Measurements from ENCODE around the gene GRHPR. TPM values are rescaled to one million over a fixed set of nuclear protein-coding genes. Genes with fewer than 3 reads are reported as not detected.
A peak's percentile ranks its signal among the peaks of the same experiment; 100 is the strongest.

GRHPR gene
- polyA plus RNA-seq (2012; rRNA removed), result 206 and 232 TPM in 2 replicates
- 107 and 153 TPM in 2 replicates for polyA plus RNA-seq (2012; cell fraction: cytosol; rRNA removed)
- 193 and 213 TPM in 2 replicates for polyA plus RNA-seq (2012; cell fraction: nucleus; rRNA removed)

DNA sequence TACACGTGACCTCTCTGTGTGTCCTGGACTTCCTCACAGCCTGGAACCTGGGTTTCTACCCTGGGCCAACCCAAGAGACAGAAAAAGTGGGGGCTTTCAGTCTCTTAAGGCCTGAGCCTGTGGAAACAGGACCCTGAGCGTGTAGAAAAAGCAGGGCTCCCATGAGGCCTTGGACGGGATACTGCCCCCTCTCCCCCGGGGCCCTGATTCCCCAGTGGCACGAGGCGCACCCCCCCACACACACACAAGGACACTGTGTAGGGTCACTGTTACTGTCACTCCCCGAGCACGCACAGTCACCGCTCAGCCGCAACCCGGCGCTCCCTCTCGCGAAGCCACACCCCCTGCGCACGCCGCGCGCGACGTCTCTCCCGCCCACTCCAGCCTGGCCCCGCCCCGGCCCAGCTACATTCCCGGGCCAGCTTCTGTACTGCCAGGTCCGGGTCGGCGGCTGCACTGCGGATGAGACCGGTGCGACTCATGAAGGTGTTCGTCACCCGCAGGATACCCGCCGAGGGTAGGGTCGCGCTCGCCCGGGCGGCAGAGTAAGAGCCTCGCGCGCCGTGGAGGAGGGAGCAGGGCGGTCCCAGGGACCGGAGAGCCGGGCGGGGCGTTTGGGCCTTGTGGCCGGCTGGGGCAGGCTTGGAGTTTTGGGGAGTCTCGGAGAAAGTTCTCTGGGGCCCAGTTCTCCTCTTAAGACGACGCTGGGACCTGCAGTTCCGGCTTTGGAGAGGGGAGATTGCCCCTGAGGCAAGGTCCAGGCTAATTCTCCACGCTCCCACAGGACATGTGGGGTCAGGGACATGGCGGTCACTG lies at the start of gene GRHPR:
TSS of gene GRHPR (plus strand) at position 408 of the 816 bp plus-strand sequence. CDS start at position 463, 55 bp downstream.
- H3K9me3 ChIP-seq, result no peaks in the 10 kb centered on the region
- peak within 1 kb of the TSS; percentile 64 to 76 for H3K27ac ChIP-seq (ENCODE audit: low read depth in 2 of 2, low read length in 1 of 2)
- CTCF ChIA-PET, result interaction anchor here (2.6 kb wide), 1 partner anchor 10 kb away, joined by 7 read pairs; no protein-coding TSS in a partner anchor
- peaks cover 35% of the 10 kb centered on the region for H3K79me2 ChIP-seq (ENCODE audit: insufficient read depth)
- H3K36me3 ChIP-seq (replicated peaks in 1 of 2; ENCODE audit: control insufficient read depth in 1 of 2, insufficient read depth in 2 of 2, low read length in 1 of 2), result peaks cover 13 to 15% of the 10 kb centered on the region in 2 experiments
- H3K4me1 ChIP-seq (ENCODE audit: control insufficient read depth in 1 of 2, insufficient read depth in 2 of 2, low read depth in 1 of 2, low read length in 1 of 2), result peaks cover 13 to 19% of the 10 kb centered on the region in 2 experiments; a peak in 2 of 4 replicates
- peak within 1 kb of the TSS; percentile 99 for H3K4me2 ChIP-seq
- under 1% methylated on average over 24 of the region's 56 CpGs for WGBS (ENCODE audit: low lambda C conversion rate)
- H3K27me3 ChIP-seq (ENCODE audit: insufficient read depth), result no peaks in the 10 kb centered on the region
- no peaks in the 10 kb centered on the region for H3F3A ChIP-seq (replicated peaks; ENCODE audit: insufficient read depth)
- TF ChIP-seq ELF1 (IDR thresholded peaks at IDR 0.05), result 0 out of 2 replicates have a peak, but pooled peaks have one; percentile 32
- 0 out of 2 replicates have a peak, but pooled peaks have one; percentile 25 for TF ChIP-seq USF1 (IDR thresholded peaks at IDR 0.05; ENCODE audit: borderline replicate concordance, low read depth)
- peak; percentile 66; the same call in 1 of the 2 replicates for TF ChIP-seq MAX (IDR thresholded peaks at IDR 0.05; ENCODE audit: low read depth)
- peak; percentile 74 for TF ChIP-seq TAF1 (IDR thresholded peaks at IDR 0.05; ENCODE audit: borderline replicate concordance, low read depth, low read length)
- peak; percentile 76 for TF ChIP-seq NRF1 (IDR thresholded peaks at IDR 0.05; ENCODE audit: low read depth, low read length)
- no peak for TF ChIP-seq EZH2phosphoT487 (IDR thresholded peaks at IDR 0.05; ENCODE audit: borderline replicate concordance, low read depth)
- TF ChIP-seq CHD2 (IDR thresholded peaks at IDR 0.05; ENCODE audit: low read length, partially characterized antibody), result peak; percentile 8
- TF ChIP-seq MEF2A (IDR thresholded peaks at IDR 0.05; ENCODE audit: borderline replicate concordance, low read depth), result no peak
- peak; percentile 95 for DNase-seq
- H3K4me3 ChIP-seq (ENCODE audit: low read depth in 2 of 2, low read length in 1 of 2), result peak within 1 kb of the TSS; percentile 61 to 90
- no peaks in the 10 kb centered on the region for H3K9me2 ChIP-seq
- POLR2A ChIA-PET, result interaction anchor here (1.0 to 1.1 kb wide), 2 partner anchors 11 to 41 kb away, joined by 3 to 4 read pairs; no protein-coding TSS in a partner anchor
- peak within 1 kb of the TSS; percentile 90 for H3K9ac ChIP-seq
- H2AFZ ChIP-seq (ENCODE audit: low read depth), result peak within 1 kb of the TSS; percentile 89; the same call in 1 of the 2 replicates
- H4K20me1 ChIP-seq (ENCODE audit: insufficient read depth), result peaks cover 16% of the 10 kb centered on the region

GRCh38 chr9:37372839-37373238 lies 49.7 kb upstream of the GRHPR start:
- Histone ChIP-seq H3K79me2 (ENCODE audit: insufficient read depth) (no peaks in the 10 kb centered on the region), H3K4me2 (no peak overlapping the region), H3K27me3 (ENCODE audit: insufficient read depth) (no peaks in the 10 kb centered on the region), H3F3A (replicated peaks; ENCODE audit: insufficient read depth) (no peaks in the 10 kb centered on the region), H3K9ac (no peak overlapping the region), H4K20me1 (ENCODE audit: insufficient read depth) (no peaks in the 10 kb centered on the region), H3K9me2 (no peaks in the 10 kb centered on the region), H3K4me3 (ENCODE audit: low read depth in 2 of 2, low read length in 1 of 2) (no peak overlapping the region), H3K27ac (ENCODE audit: low read depth in 2 of 2, low read length in 1 of 2) (no peak overlapping the region), H2AFZ (ENCODE audit: low read depth) (no peak overlapping the region), H3K36me3 (replicated peaks in 1 of 2; ENCODE audit: control insufficient read depth in 1 of 2, insufficient read depth in 2 of 2, low read length in 1 of 2) (no peaks in the 10 kb centered on the region), H3K4me1 (ENCODE audit: control insufficient read depth in 1 of 2, insufficient read depth in 2 of 2, low read depth in 1 of 2, low read length in 1 of 2) (no peaks in the 10 kb centered on the region), H3K9me3 (no peaks in the 10 kb centered on the region)
- DNase-seq, result no peak
- 67% methylated on average over 3 of the region's 3 CpGs for WGBS (ENCODE audit: low lambda C conversion rate)
- TF ChIP-seq MEF2A (IDR thresholded peaks at IDR 0.05; ENCODE audit: borderline replicate concordance, low read depth) (no peak), YY1 (IDR thresholded peaks at IDR 0.05; ENCODE audit: low read depth) (no peak), EZH2phosphoT487 (IDR thresholded peaks at IDR 0.05; ENCODE audit: borderline replicate concordance, low read depth) (no peak), TAF1 (IDR thresholded peaks at IDR 0.05; ENCODE audit: borderline replicate concordance, low read depth, low read length) (no peak), SIN3A (IDR thresholded peaks at IDR 0.05; ENCODE audit: borderline replicate concordance, low read depth, low read length) (no peak), FOXM1 (IDR thresholded peaks at IDR 0.05; ENCODE audit: low read depth) (no peak), FOXJ3 (CRISPR knock-in tag; IDR thresholded peaks at IDR 0.05) (no peak)
- TF ChIP-seq, protein P1, sequence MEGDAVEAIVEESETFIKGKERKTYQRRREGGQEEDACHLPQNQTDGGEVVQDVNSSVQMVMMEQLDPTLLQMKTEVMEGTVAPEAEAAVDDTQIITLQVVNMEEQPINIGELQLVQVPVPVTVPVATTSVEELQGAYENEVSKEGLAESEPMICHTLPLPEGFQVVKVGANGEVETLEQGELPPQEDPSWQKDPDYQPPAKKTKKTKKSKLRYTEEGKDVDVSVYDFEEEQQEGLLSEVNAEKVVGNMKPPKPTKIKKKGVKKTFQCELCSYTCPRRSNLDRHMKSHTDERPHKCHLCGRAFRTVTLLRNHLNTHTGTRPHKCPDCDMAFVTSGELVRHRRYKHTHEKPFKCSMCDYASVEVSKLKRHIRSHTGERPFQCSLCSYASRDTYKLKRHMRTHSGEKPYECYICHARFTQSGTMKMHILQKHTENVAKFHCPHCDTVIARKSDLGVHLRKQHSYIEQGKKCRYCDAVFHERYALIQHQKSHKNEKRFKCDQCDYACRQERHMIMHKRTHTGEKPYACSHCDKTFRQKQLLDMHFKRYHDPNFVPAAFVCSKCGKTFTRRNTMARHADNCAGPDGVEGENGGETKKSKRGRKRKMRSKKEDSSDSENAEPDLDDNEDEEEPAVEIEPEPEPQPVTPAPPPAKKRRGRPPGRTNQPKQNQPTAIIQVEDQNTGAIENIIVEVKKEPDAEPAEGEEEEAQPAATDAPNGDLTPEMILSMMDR (IDR thresholded peaks at IDR 0.05), result no peak
- TF ChIP-seq, protein P2, sequence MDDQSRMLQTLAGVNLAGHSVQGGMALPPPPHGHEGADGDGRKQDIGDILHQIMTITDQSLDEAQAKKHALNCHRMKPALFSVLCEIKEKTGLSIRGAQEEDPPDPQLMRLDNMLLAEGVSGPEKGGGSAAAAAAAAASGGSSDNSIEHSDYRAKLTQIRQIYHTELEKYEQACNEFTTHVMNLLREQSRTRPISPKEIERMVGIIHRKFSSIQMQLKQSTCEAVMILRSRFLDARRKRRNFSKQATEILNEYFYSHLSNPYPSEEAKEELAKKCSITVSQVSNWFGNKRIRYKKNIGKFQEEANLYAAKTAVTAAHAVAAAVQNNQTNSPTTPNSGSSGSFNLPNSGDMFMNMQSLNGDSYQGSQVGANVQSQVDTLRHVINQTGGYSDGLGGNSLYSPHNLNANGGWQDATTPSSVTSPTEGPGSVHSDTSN (IDR thresholded peaks at IDR 0.05), result no peak
- TF ChIP-seq, protein P3, sequence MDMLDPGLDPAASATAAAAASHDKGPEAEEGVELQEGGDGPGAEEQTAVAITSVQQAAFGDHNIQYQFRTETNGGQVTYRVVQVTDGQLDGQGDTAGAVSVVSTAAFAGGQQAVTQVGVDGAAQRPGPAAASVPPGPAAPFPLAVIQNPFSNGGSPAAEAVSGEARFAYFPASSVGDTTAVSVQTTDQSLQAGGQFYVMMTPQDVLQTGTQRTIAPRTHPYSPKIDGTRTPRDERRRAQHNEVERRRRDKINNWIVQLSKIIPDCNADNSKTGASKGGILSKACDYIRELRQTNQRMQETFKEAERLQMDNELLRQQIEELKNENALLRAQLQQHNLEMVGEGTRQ (IDR thresholded peaks at IDR 0.05; ENCODE audit: borderline replicate concordance, low read depth, low read length), result no peak
- ChIA-PET POLR2A (no interaction called here), CTCF (no interaction called here)

All from SK-N-SH (cell line).